Stimulated activated CD4-positive, alpha-beta T cell treated with anti-CD3 and anti-CD28 coated beads, Interleukin-12 subunit alpha, Interleukin-12 subunit beta, amount 100 ng/mL, for 48 hours (primary cell): Measurements from ENCODE around the gene TRIM22.
A peak's percentile ranks its signal among the peaks of the same experiment; 100 is the strongest.
"Not testable (repeated sequence)": the region's sequence is repeated elsewhere in the genome, so short reads cannot be mapped to it uniquely, and the experiment has no call there.

Experiments
- DNase-seq, 3 donors: peaks; one replicate each; pipeline ENCODE4 v3.0.0-alpha.2; 2020; ENCODE audit warnings: low read depth in 2 of 3, low spot score in 1 of 3

The TRIM22 gene

GRCh38 chr11:5689551-5689983 is at the start of gene TRIM22:
TSS of gene TRIM22 (plus strand) at chr11:5689790. CDS start at chr11:5696233, 6,443 bp downstream.
- DNase-seq: peak in 2 of 3 donors; percentile 29 to 41

- no peak for DNase-seq
Measured at GRCh38 chr11:5639953-5640352, 49.6 kb upstream of the TRIM22 start.

GRCh38 chr11:5643585-5643984 is 46.0 kb upstream of the TRIM22 start:
- DNase-seq: no peak

GRCh38 chr11:5646139-5646538 is 43.5 kb upstream of the TRIM22 start:
- DNase-seq: no peak

- DNase-seq: no peak
Measured at GRCh38 chr11:5655474-5655873, 34.1 kb upstream of the TRIM22 start.

- not testable (repeated sequence) for DNase-seq
Measured at GRCh38 chr11:5656956-5657355, 32.6 kb upstream of the TRIM22 start.

GRCh38 chr11:5658318-5658717 is 31.3 kb upstream of the TRIM22 start:
- no peak for DNase-seq

GRCh38 chr11:5663511-5663910 is 26.1 kb upstream of the TRIM22 start:
- DNase-seq: no peak

- no peak for DNase-seq
Measured at GRCh38 chr11:5665051-5665570, 24.5 kb upstream of the TRIM22 start.

GRCh38 chr11:5665746-5666401 is 23.7 kb upstream of the TRIM22 start:
- no peak for DNase-seq

- no peak for DNase-seq
Measured at GRCh38 chr11:5666402-5666793, 23.2 kb upstream of the TRIM22 start.

GRCh38 chr11:5671831-5672230 is 17.8 kb upstream of the TRIM22 start:
- DNase-seq: no peak

- no peak for DNase-seq
Measured at GRCh38 chr11:5674391-5674790, 15.2 kb upstream of the TRIM22 start.

- DNase-seq: no peak
Measured at GRCh38 chr11:5679811-5680210, 9.8 kb upstream of the TRIM22 start.

GRCh38 chr11:5682890-5683441 is 6.6 kb upstream of the TRIM22 start:
- not testable (repeated sequence) for DNase-seq

- peak in 2 of 3 donors; percentile 13 to 33 for DNase-seq
Measured at GRCh38 chr11:5683620-5684019, 6.0 kb upstream of the TRIM22 start.

GRCh38 chr11:5684036-5684645 is 5.4 kb upstream of the TRIM22 start:
- DNase-seq: no peak

GRCh38 chr11:5684646-5685362 is 4.8 kb upstream of the TRIM22 start, which contains the start of gene TRIM5:
TSS of gene TRIM5 (minus strand) at chr11:5685074. CDS start at chr11:5680177, 4,897 bp downstream.
- peak; percentile 65 to 75 (median 69) for DNase-seq

- DNase-seq: no peak
Measured at GRCh38 chr11:5686426-5686825, 3.2 kb upstream of the TRIM22 start.

GRCh38 chr11:5688482-5688881 is 1.1 kb upstream of the TRIM22 start:
- no peak for DNase-seq

GRCh38 chr11:5690216-5690615 is 626 bp downstream of the TRIM22 start:
- DNase-seq: no peak

GRCh38 chr11:5690736-5691135 is 1.1 kb downstream of the TRIM22 start:
- DNase-seq: no peak
